Measurements from ENCODE around the gene JAKMIP3.

The JAKMIP3 gene

DNA sequence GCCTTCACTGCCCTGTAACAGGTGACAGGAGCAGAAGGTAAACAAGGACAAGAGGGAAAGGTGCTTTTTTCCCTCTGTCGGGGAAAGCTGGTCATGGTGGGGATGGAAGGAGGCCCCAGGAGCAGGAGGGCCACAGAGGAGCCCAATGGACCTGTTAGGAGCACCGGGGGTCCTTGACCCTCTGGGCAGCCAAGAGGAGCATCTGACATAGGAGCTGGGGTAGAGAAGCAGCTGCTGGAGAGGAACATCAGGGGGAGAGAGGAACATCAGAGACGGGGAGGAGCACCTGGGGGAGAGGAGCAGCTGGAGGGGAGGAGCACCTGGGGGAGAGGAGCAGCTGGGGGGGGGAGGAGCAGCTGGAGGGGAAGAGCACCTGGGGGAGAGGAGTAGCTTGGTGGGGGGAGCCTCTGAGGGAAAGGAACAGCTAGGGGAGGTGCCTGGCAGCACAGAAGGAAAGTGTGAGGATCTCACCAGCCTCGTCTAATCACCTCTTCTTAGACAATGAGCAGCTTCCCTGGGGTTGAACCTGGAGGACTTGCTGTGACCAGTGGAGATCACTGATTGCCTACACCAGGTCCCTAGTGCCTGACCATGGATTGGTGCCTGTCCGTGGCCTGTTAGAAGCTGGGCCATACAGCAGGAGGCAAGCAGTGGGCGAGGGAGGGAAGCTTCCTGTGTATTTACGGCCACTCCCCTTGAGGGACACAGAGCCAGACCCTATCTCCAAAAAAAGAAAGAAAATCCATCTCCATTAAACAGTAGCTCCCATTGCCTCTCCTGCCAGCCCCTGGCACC is 37.6 kb downstream of the JAKMIP3 start:
- Histone ChIP-seq H3K9me3 (ENCODE audit: insufficient read depth, low read length) (no peaks in the 10 kb centered on the region), H3K9ac (ENCODE audit: low read length) (no peak overlapping the region), H4K20me1 (ENCODE audit: low read depth, low read length) (no peaks in the 10 kb centered on the region), H3K9me2 (replicated peaks; ENCODE audit: insufficient read depth, low read length) (no peaks in the 10 kb centered on the region), H3K4me3 (ENCODE audit: insufficient read depth, low read length, poor library complexity, severe bottlenecking) (no peak overlapping the region), H3K27me3 (ENCODE audit: low read length) (no peaks in the 10 kb centered on the region), H3F3A (ENCODE audit: insufficient read depth) (no peaks in the 10 kb centered on the region), H3K27ac (ENCODE audit: low read depth, low read length) (no peak overlapping the region), H3K79me2 (ENCODE audit: insufficient read depth, low read length) (no peaks in the 10 kb centered on the region), H3K4me2 (ENCODE audit: low read depth, low read length, poor library complexity, severe bottlenecking) (no peak overlapping the region), H3K36me3 (ENCODE audit: low read length) (no peaks in the 10 kb centered on the region), H2AFZ (ENCODE audit: low read depth, low read length, severe bottlenecking) (no peak overlapping the region)
- TF ChIP-seq EZH2phosphoT487 (conservative IDR thresholded peaks at IDR 0.05; ENCODE audit: low read length) (no peak), CTCF (IDR thresholded peaks at IDR 0.05; ENCODE audit: insufficient read depth, low read length, poor library complexity, severe bottlenecking) (no peak)

DNA sequence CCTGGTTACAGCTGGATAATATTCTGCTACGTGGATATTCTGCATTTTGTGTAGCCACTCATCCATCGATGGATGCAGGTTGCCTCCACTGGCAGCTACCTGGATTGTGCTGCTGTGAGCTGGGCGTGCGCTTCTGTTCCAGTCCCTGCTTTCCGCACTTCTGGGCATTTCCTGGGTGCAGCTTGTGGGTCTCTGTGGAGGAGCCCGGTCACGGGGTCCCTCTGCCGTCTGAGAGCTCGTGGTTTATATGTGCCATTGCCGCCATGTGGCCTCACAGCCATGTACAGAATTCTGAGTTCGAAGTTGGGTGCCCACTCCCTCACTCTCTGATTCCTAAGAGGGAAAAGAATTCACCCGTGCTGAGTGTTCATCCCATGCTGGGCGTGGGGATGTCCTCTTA is 38.3 kb downstream of the JAKMIP3 start:
- no peaks in the 10 kb centered on the region for H3K79me2 ChIP-seq (ENCODE audit: insufficient read depth, low read length)
- no peak overlapping the region for H3K4me3 ChIP-seq (ENCODE audit: insufficient read depth, low read length, poor library complexity, severe bottlenecking)
- no peak overlapping the region for H2AFZ ChIP-seq (ENCODE audit: low read depth, low read length, severe bottlenecking)
- H3K36me3 ChIP-seq (ENCODE audit: low read length), result no peaks in the 10 kb centered on the region
- TF ChIP-seq EZH2phosphoT487 (conservative IDR thresholded peaks at IDR 0.05; ENCODE audit: low read length), result no peak
- TF ChIP-seq CTCF (IDR thresholded peaks at IDR 0.05; ENCODE audit: insufficient read depth, low read length, poor library complexity, severe bottlenecking), result no peak
- no peaks in the 10 kb centered on the region for H3K9me2 ChIP-seq (replicated peaks; ENCODE audit: insufficient read depth, low read length)
- no peak overlapping the region for H3K9ac ChIP-seq (ENCODE audit: low read length)
- H3K4me2 ChIP-seq (ENCODE audit: low read depth, low read length, poor library complexity, severe bottlenecking), result no peak overlapping the region
- no peaks in the 10 kb centered on the region for H3K27me3 ChIP-seq (ENCODE audit: low read length)
- no peaks in the 10 kb centered on the region for H3K9me3 ChIP-seq (ENCODE audit: insufficient read depth, low read length)
- no peaks in the 10 kb centered on the region for H4K20me1 ChIP-seq (ENCODE audit: low read depth, low read length)
- H3F3A ChIP-seq (ENCODE audit: insufficient read depth), result no peaks in the 10 kb centered on the region
- no peak overlapping the region for H3K27ac ChIP-seq (ENCODE audit: low read depth, low read length)

DNA sequence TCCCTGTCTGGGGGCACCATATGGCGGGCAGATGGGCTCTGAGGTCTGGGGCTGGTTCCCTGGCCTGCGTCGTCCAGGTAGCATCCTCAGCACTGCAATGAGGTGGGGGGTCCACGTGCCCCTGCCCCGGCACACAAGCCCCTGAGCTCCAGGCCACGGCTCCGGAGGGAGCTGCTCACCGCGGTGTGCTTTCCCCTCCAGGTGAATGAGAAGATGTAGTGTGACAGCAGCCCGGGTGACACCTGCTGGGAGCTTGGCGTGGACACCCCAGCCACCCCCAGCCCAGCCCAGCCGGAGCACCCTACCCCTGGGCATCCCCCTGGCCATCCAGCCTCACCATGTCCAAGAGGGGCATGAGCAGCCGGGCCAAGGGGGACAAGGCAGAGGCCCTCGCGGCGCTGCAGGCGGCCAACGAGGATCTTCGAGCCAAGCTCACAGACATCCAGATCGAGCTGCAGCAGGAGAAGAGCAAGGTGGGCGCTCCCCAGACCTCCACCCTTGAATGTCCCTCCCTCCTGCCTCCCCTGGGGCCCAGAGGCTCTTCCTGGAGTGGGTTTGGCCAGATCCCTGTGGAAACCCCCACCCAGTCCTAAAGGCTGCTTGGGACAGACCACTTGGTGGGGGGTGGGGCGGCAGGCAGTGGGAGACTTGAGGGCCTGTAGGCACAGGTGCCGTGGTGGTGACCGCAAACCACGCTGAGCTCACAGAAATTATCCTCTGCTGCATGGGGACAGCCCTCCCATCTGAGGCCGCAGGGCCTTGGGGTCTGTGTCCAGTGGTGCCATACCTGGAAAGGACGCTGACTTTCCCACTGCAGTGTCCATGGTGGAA is 38.9 kb downstream of the JAKMIP3 start:
- H3K27ac ChIP-seq (ENCODE audit: low read depth, low read length), result no peak overlapping the region
- no peak overlapping the region for H2AFZ ChIP-seq (ENCODE audit: low read depth, low read length, severe bottlenecking)

More for the DNA sequence above, 38.9 kb downstream of the JAKMIP3 start:
- H3K4me2 ChIP-seq (ENCODE audit: low read depth, low read length, poor library complexity, severe bottlenecking), result no peak overlapping the region
- H3K9me2 ChIP-seq (replicated peaks; ENCODE audit: insufficient read depth, low read length), result no peaks in the 10 kb centered on the region
- no peak overlapping the region for H3K9ac ChIP-seq (ENCODE audit: low read length)
- no peak overlapping the region for H3K4me3 ChIP-seq (ENCODE audit: insufficient read depth, low read length, poor library complexity, severe bottlenecking)
- TF ChIP-seq EZH2phosphoT487 (conservative IDR thresholded peaks at IDR 0.05; ENCODE audit: low read length), result no peak
- H4K20me1 ChIP-seq (ENCODE audit: low read depth, low read length), result no peaks in the 10 kb centered on the region
- no peaks in the 10 kb centered on the region for H3K9me3 ChIP-seq (ENCODE audit: insufficient read depth, low read length)
- H3K79me2 ChIP-seq (ENCODE audit: insufficient read depth, low read length), result no peaks in the 10 kb centered on the region
- H3K36me3 ChIP-seq (ENCODE audit: low read length), result no peaks in the 10 kb centered on the region
- no peaks in the 10 kb centered on the region for H3K27me3 ChIP-seq (ENCODE audit: low read length)
- no peaks in the 10 kb centered on the region for H3F3A ChIP-seq (ENCODE audit: insufficient read depth)
